Measurements from ENCODE around the gene GPR35.
"Not testable (repeated sequence)": the region's sequence is repeated elsewhere in the genome, so short reads cannot be mapped to it uniquely, and the experiment has no call there.

GPR35 gene

DNA sequence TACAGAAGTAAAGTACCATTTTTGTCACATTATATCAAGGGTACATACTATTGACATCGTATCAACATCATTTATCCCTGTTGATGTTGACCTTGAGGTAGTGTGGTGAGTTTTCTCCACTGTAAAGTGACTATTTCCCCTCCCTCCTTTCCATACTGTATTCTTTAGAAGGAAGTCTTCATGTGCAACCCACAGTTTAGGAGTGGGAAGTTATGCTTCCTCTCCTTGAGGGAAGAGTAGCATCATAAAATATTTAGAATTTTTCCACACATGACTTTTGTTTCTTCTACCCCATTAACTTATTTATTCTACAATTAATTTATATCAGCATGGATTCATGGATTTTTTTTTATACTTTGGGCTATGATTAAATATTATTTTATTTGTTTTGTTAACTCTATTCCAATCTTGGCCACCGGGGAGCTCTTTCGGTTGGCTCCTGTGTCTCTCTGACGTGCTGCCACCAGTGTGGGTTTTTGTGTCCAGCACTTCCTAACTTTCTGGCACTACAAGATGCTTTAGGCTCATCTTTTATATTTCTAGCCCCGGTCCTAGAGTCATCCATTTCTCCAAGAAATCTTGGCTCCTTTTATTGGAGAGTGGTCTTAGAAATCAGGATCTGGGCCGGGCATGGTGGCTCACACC is 38.4 kb downstream of the GPR35 start:
- no peak for DNase-seq

DNA sequence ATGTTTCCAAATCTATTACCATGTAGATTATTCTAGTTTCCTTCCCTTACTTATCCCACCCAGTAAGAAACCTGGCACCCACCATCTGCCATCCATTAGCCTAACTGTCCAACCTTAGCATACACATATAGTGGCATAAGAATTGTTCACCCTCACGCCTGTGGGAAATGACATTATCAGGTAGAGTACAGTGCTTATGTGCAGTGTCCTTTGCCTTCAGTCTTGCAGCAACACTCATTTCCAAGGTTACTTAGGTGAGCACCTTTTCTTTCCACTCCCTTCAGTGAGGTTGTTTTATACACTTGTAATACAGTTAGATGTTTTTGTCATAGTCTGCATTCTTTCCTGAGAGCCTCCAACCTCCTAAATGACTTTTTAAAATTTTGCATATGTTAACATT is 39.3 kb downstream of the GPR35 start:
- DNase-seq: no peak

DNA sequence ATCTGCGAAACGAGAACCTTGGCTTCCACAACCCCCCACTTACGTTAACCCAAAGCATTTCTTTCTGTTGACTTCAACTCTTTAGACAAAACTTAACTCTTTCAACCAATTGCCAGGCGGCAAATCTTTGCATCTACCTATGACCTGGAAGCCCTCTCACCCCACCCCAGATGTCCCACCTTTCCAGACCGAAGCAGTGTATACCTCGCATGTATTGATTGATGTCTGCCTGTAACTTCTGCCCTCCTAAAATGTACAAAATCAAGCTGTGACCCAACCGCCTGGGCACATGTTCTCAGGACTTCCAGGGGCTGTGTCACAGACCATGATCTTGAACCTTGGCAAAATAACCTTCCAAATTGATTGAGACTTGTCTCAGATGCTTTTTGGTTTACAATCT is 45.1 kb downstream of the GPR35 start:
- no peak for DNase-seq

DNA sequence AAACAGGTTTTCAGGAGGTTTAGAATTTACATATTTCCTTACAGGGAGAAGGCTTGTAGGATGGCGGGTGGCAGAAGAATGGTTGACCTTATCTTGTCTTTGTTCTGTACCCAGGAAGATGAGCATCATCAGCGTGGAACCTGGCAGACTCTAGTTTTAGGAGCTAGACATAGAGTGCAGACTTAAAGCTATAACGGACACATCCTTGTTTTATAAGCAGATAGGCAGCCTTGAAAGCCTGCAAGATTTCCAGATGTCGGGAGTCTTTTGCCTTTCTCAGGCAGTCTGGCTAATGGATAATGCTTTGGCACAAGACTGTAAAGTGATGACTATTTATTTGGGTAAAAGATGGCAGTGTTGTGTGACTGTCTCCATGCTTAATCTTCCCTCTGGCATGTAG is 45.7 kb downstream of the GPR35 start:
- no peak for DNase-seq

DNA sequence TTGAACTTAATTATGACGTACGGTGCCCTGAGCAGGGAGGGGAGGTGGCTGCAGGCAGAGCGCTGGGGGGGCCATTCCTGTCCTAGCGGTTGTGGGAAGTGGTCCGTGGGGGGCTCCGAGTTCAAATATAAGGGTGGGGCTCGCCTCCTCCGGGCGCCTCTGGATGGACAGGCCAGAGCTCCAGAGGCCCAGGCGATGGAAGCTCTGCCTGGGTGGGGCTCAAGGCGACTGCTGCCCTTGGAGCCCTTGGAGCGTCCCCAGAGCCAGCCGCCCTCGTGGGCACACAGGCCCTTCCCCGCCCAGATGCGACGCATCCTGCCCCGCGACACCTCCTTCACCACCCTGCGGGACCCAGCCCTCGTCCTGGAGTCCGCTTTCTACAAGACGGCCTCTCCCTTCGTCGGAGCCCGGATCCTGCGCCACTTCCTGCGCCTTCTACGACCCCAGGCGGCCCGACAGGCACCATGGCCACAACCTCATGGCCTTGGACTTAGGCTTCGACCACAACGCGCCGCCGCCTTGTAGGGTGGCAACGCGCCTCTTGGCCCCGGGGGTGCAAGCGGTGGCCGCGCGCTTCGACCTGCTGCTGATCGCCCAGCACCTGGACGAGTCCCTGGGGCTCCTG is 46.9 kb downstream of the GPR35 start:
- no peak for DNase-seq

DNA sequence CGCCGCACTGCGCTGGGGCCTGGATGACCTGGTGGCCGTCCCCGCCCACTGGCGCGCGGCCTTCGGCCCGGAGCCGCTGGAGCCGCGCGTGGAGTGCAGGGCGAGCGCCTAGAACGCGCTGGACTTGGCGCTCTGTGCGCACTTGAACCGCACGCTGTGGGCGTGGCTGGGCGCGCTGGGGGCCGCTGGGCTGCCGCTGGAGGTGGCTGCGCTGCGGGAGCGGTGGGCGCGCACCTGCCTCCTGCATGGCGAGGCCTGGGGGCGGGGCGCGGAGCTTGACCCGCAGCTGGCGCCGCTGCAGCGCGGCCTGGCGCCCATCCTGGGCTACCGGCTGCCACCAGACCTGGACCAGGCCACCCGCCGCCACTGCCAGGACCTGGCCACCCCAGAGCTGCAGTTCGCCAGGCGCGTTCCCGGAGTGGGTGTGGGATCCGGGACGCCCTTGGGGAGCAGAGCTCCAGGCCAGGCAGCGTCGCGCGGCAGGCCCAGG is 47.5 kb downstream of the GPR35 start:
- no peak for DNase-seq

DNA sequence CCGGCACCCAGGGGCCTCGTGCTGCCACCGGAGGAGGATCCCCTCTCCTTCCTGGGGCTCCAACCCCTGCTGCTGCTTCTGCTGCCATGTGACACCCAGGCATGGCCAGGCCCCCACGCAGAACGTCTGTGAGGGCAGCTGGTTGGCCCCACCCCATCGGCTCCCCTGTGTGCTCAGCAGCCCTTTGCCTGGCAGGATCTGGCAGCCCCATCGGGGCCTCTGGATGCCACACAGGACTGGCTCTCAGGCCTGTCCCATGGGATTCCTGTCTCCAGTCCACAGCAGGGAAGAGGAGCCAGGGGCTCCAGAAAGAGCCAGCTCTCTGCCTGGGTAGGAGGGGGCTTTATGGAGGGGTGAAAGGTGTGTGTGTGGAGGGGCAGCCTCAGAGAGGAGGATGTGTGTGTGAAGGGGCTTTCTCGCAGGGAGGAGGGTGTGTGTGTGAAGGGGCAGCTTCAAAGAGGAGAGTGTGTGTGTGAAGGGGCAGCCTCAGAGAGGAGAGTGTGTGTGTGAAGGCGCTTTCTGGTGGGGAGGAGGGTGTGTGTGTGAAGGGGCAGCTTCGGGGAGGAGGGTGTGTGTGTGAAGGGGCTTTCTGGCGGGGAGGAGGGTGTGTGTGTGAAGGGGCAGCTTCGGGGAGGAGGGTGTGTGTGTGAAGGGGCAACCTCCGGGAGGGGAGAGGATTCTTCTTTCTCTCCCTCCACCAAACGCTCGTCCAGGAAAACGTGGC is 49.3 kb downstream of the GPR35 start:
- DNase-seq: not testable (repeated sequence)

DNA sequence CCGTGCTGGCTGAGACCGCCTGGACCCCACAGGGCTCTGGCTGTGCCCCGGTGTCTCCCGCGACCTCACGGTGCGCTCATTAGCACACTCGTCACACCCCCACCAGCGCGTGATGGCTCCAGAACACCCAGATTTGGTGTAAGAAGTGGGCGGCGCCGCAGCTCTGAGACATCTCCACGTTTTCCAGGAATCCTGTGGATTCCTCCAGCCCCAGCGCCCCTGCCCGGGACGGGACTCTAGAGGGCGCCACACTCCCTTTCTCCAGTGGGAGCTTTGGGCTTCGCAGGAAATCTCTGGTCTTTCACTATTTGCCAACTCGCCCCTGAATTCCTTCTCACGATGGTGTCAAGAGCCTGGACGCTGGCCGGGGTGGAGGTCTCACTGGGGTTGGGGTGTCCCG is 50.1 kb downstream of the GPR35 start:
- not testable (repeated sequence) for DNase-seq

DNA sequence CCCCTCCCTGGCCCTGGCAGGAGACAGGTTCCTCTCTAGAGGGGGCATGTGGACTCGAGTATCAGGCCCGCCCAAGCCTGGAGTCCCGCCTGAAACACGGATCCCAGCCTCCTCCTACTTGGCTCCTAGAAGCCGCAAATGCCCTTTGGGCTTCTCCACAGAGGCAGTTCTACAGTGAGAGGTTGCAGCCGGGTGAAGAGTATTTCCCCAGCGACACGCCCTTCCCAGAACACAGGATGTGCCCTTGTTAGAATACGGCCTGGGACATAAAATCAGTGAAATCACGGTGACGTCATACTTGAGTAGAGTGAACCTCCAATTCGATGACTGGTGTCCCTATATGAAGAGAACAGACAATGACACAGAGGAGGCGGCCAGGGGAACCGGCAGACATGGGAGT is 52.8 kb downstream of the GPR35 start:
- not testable (repeated sequence) for DNase-seq

DNA sequence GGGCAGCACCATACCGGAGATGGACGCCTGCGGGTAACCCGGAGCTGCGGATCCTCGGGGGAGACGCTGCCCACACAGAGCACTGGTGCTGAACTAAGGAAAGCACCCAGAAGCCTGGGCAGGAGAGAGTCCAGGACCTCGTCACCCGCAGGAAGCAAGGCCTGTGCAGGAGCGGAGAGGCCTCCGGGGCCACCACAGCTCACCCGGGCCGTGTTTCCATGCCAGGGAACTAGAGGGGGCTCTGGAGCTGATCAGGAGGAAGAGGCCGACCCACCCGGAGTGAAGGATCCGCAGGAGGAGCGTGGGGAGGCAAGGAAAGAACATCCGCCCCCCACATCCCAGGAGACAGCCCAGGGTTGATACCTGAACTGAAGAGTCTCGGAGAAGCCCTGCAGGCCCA is 53.6 kb downstream of the GPR35 start:
- DNase-seq: not testable (repeated sequence)

DNA sequence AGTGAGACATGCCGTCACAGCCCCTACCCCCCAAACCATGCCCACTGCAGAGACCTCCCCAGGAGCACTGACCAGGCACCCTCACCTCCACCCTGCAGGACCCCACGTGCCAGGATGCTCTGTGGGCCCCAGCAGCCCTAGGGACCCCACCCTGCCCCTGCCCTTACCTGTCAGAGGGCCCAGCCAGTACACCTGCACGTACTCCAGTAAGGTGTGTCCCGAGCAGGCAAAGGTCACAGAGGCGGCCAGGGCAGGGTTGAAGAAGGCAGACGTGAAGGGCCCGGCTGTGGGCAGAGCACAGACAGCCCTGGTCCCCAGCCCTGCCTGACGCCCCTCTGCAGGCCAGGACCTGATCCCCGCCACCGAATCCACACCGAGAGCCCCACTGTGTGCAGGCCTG is 54.9 kb downstream of the GPR35 start:
- DNase-seq: not testable (repeated sequence)

Data from DMS79 treated with DMSO at 0.1 percent for 48 hours (cell line).